ENCODE measurements around the gene IL23R. TPM values are rescaled to one million over a fixed set of nuclear protein-coding genes. Genes with fewer than 3 reads are reported as not detected.

Gene IL23R
- total RNA-seq, 1 experiment from 2014 or later, result not detected

GRCh38 chr1:67118646-67119045 is 47.6 kb upstream of the IL23R start:
- no peak overlapping the region for H2BK5ac ChIP-seq (ENCODE audit: insufficient read length, low read length)
- no peak overlapping the region for H3K4ac ChIP-seq (ENCODE audit: low read depth, low read length)
- H3K23me2 ChIP-seq (ENCODE audit: insufficient read length, low read depth, low read length, poor library complexity, severe bottlenecking), result no peaks in the 10 kb centered on the region
- H2AK5ac ChIP-seq (ENCODE audit: insufficient read length, low read length), result no peak overlapping the region
- H4K20me1 ChIP-seq (ENCODE audit: control insufficient read depth, insufficient read depth, insufficient read length), result no peaks in the 10 kb centered on the region
- no peak overlapping the region for H3K27ac ChIP-seq (ENCODE audit: insufficient read length, low read depth, low read length)
- Mint-ChIP-seq H3K9me3 (peaks cover 0 to 5% of the 10 kb centered on the region in 2 experiments; a peak in 2 of 5 replicates), H3K27ac (no peak overlapping the region), H3K4me1 (no peaks in the 10 kb centered on the region), H3K36me3 (ENCODE audit: insufficient read depth in 1 of 3, low read depth in 3 of 3) (peaks cover 0 to 4% (median 0%) of the 10 kb centered on the region in 3 experiments; a peak in 1 of 7 replicates), H3K4me3 (no peak overlapping the region), H3K27me3 (ENCODE audit: low read depth) (no peaks in the 10 kb centered on the region)
- H3K9me3 ChIP-seq (ENCODE audit: control insufficient read depth, low read depth, low read length), result no peaks in the 10 kb centered on the region
- no peak overlapping the region for H2BK15ac ChIP-seq (ENCODE audit: low read depth, low read length)
- no CpG with 5 or more reads among the region's 3 CpGs for WGBS (ENCODE audit: extremely low coverage, insufficient read length, low lambda C conversion rate)
- no peak for DNase-seq
- TF ChIP-seq, protein P1, sequence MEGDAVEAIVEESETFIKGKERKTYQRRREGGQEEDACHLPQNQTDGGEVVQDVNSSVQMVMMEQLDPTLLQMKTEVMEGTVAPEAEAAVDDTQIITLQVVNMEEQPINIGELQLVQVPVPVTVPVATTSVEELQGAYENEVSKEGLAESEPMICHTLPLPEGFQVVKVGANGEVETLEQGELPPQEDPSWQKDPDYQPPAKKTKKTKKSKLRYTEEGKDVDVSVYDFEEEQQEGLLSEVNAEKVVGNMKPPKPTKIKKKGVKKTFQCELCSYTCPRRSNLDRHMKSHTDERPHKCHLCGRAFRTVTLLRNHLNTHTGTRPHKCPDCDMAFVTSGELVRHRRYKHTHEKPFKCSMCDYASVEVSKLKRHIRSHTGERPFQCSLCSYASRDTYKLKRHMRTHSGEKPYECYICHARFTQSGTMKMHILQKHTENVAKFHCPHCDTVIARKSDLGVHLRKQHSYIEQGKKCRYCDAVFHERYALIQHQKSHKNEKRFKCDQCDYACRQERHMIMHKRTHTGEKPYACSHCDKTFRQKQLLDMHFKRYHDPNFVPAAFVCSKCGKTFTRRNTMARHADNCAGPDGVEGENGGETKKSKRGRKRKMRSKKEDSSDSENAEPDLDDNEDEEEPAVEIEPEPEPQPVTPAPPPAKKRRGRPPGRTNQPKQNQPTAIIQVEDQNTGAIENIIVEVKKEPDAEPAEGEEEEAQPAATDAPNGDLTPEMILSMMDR (conservative IDR thresholded peaks at IDR 0.05), result no peak
- no peak overlapping the region for H3K18ac ChIP-seq (ENCODE audit: insufficient read length, low read depth, low read length)
- no peak overlapping the region for H2AFZ ChIP-seq (ENCODE audit: low read length)
- H3T11ph ChIP-seq (ENCODE audit: low read length), result no peak overlapping the region
- H3K9ac ChIP-seq (ENCODE audit: extremely low read depth, insufficient read length, low read length), result no peak overlapping the region
- H3K79me1 ChIP-seq (ENCODE audit: insufficient read depth, low read depth, low read length, poor library complexity, severe bottlenecking), result no peaks in the 10 kb centered on the region
- H3K27me3 ChIP-seq (ENCODE audit: insufficient read depth, low read length), result no peaks in the 10 kb centered on the region
- no peak overlapping the region for H3K4me2 ChIP-seq (ENCODE audit: insufficient read depth, insufficient read length, low read length)
- no peak overlapping the region for H4K5ac ChIP-seq (ENCODE audit: insufficient read length, low read depth, low read length)
- no peak overlapping the region for H2BK20ac ChIP-seq (ENCODE audit: low read depth, low read length, poor library complexity, severe bottlenecking)
- H4K8ac ChIP-seq (replicated peaks; ENCODE audit: insufficient read length, low read depth, low read length), result no peak overlapping the region
- H3K56ac ChIP-seq (ENCODE audit: insufficient read length, low read depth, low read length), result no peak overlapping the region
- H3K79me2 ChIP-seq (ENCODE audit: insufficient read depth, low read length), result no peaks in the 10 kb centered on the region
- H3K14ac ChIP-seq (ENCODE audit: insufficient read depth, low read length), result no peak overlapping the region
- no peaks in the 10 kb centered on the region for H3K4me1 ChIP-seq (ENCODE audit: insufficient read depth, low read length)
- no peak overlapping the region for H2BK12ac ChIP-seq (ENCODE audit: insufficient read length, low read depth, low read length)
- H2BK120ac ChIP-seq (ENCODE audit: low read depth, low read length, poor library complexity, severe bottlenecking), result no peak overlapping the region
- no peak overlapping the region for H4K91ac ChIP-seq (ENCODE audit: insufficient read length, low read depth, low read length)
- H3K23ac ChIP-seq (ENCODE audit: insufficient read length, low read depth, low read length), result no peak overlapping the region

Data from H9 (cell line).